GM18867 (cell line): Measurements from ENCODE around the gene ADAMTS4.
A peak's percentile ranks its signal among the peaks of the same experiment; 100 is the strongest.

Source experiments
- ATAC-seq: cut with Tn5 transposase; IDR thresholded peaks from one replicate; pipeline ENCODE4 v1.9.1; 2021; ENCODE audit warnings: mild to moderate bottlenecking, moderate library complexity; ENCODE audit not compliant: unreplicated experiment

The ADAMTS4 gene

GRCh38 chr1:161196521-161197451 is 2.1 kb downstream of the ADAMTS4 start:
- ATAC-seq, result no peak

GRCh38 chr1:161196111-161196510 is 2.7 kb downstream of the ADAMTS4 start:
- ATAC-seq, result no peak

GRCh38 chr1:161195171-161195570 is 3.7 kb downstream of the ADAMTS4 start:
- ATAC-seq, result no peak

DNA sequence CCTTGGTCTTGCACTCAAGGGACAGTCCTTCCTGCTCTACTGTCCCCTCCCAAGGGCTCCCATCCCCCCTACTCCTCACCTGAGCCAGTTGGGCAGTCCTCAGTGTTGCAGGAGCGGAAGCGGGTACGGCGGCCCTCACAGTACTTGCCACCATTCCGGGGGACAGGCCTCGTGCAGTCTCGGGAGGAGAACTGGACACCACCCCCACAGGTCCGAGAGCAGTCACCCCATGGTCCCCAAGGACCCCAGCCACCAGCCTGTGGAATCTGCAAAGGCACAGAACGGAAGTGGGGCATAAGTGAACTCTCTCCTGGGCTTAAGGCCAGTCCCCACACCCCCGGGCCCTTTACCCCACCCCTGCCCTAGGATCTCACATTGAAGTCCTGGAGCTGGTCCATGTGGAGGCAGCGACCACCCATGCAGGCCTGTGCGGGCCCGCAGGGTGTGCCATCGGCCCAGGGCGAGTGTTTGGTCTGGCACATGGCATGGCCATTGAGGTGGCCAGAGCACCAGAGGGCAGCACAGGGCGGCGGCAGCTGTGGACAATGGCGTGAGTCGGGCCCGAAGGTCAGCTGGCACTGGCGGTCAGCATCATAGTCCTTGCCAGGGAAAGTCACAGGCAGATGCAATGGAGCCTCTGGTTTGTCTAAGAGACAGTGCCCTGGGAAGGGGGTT is 5.2 kb downstream of the ADAMTS4 start:
- ATAC-seq, result no peak

DNA sequence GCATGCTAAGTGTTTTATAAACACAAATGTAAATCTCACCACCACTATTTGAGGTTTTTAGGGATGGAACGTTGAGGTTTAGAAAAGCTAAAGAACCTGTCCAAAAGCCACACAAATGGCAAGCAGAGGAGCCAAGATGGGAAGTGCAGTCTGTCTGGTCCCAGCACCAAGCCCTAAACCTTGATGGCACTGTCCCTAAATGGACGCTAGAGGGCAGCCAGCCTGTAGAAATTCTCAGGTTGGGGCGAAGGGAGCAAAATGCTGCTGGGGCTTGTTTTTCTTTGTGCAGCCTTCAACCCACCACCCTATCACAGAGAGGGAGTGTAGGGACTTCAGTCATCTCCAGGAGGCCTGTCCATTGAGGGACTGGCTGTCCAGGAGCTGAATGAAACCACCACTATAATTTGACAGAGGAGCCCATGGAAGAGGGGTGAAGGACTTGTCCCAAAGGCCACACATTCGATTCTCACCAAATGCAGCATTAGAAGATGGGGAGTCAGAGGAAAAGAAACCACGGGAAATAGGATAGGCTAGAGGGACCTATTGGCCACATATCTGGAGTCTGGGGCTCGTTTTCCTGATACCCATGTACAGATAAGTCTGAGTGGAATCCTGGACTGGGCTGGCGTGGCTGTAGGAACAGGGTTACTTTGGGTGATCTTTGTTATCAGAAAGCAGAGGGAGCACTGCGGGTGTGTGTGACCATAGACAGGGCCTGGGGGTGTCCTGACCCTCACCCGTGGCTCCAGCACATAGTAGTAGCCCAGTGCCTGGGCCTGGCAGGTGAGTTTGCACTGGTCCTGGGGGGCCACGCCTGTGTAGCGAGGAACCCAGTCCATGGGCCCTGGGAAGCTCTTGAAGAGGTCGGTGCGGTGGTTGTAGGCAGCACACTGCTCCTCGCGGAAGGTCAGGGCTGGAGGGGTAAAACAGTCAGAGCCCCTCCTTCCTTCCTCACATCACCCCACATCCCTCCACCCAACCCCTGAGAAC is 6.1 kb downstream of the ADAMTS4 start:
- peak; percentile 70 for ATAC-seq

- no peak for ATAC-seq
These were observed 6.9 kb downstream of the ADAMTS4 start for GRCh38 chr1:161191971-161192370.

DNA sequence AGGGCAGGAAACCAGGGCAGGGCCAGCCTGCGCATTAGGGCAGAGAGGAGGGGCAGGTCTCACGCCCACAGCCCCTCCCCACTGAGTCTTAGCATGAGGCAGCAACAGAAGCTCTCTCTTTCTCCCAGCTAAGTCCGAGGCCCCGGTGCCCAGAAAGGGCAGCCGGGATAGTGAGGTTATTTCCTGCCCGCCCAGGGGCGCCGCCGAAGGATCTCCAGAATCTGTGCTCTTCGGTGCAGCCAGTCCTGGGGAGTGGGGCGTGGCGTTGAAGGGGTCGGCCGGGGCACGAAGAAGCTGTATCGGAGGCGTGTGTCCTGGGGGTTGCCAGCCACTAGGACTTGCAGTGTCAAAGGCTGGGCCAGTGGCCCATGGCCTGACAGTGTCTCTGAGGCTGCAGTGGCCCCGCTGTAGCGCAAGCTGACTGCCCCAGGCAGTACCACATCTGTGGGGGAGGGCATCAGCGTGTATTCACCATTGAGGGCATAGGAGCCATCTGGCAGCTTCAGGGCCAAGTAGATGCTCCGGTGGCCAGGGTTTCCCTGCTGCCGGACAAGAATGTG is 7.8 kb downstream of the ADAMTS4 start:
- ATAC-seq, result no peak

DNA sequence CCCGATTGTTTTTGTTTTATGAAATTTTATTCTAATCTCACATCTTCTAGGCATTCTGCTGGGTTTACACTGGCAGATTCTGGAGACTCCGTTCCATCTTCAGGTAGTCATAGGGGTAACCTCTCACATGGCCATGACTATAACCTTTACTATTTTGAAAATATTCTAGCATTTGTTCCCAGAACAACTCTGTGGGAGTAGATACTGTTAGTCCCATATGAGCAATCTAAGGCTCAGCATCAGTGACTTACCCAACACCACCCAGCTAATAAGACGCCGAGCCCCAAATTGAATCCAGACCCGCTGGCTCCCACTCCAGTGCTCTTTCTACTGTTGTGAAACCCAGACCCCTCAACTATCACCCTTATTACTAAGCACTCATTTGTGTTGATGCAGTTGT is 9.8 kb downstream of the ADAMTS4 start:
- no peak for ATAC-seq

DNA sequence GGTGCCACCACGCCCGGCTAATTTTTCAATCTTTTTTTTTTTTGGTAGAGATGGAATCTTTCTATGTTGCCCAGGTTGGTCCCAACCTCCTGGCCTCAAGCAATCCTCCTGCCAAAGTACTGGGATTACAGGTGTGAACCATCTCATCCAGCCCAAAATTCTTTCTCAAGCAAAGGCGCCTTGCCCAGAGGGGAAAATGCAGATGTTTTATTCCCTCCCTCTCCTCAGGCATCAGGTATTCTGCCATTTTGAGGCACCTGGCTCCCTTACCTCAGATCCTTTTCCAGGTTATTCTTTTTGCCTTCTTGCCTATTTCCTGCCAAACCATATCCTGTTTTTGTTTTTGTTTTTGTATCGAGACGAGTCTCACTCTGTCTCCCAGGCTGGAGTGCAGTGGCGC is 10.5 kb downstream of the ADAMTS4 start:
- ATAC-seq, result no peak

DNA sequence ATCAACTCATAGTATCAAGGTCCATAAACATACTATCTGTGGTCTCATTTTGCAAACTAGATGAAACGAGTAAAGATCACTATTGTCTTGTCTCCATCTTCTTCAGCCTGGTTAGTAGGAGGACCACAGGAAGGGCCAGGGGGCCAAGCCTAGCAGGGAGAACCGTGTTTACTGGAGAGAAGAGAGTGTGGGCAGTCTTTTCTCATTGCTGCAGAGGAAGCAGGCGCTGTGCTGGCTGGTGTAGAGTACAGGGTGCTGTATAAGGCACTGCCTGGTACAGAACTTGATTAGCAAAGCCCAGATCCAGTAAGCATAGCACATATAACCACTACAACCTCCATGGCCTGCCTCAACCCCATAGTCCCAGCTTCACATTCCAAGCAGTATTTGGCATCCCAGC is 11.5 kb downstream of the ADAMTS4 start:
- no peak for ATAC-seq

- peak; percentile 20 for ATAC-seq
These were observed 13.0 kb downstream of the ADAMTS4 start for GRCh38 chr1:161185732-161186311.

GRCh38 chr1:161185282-161185682 is 13.6 kb downstream of the ADAMTS4 start:
- ATAC-seq, result peak; percentile 74

GRCh38 chr1:161182214-161182613 is 16.6 kb downstream of the ADAMTS4 start:
- peak; percentile 39 for ATAC-seq

DNA sequence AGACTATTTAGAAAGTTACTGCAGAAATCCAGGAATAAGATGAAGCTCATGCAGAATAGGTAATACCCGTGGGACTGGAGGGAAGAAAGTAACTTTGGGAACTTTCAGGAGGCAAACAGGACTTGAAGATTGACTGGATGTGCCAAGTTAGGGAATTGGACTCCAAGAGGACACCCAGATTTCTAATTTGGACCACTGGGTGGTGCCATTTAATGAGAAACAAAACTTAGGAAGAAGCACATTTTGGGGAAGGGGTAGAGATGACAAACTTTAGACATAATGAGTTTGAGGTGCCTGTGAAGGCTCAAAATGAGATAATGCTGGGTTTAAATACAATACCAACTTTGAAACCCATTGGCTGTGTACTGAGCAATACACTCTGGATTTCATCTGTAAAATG is 18.2 kb downstream of the ADAMTS4 start:
- no peak for ATAC-seq

GRCh38 chr1:161179698-161180097 is 19.2 kb downstream of the ADAMTS4 start:
- ATAC-seq, result no peak

GRCh38 chr1:161177936-161178244 is 21.0 kb downstream of the ADAMTS4 start:
- ATAC-seq, result no peak

- ATAC-seq, result peak; percentile 79
These were observed 21.5 kb downstream of the ADAMTS4 start, which contains the start of gene B4GALT3 for GRCh38 chr1:161177112-161177935. TSS of gene B4GALT3 (minus strand) at chr1:161177507. CDS start at chr1:161176060, 1,447 bp downstream.

- no peak for ATAC-seq
These were observed 22.3 kb downstream of the ADAMTS4 start for GRCh38 chr1:161176468-161177111.
